ENCODE measurements around the gene B4GALNT3. TPM values are rescaled to one million over a fixed set of nuclear protein-coding genes. Genes with fewer than 3 reads are reported as not detected.

B4GALNT3 gene
- total and polyA plus RNA-seq, 2 of the 13 experiments (the other 11 are each of a cell fraction or from before 2014, with no cell fraction given) = 3.2 to 4.4 TPM

DNA sequence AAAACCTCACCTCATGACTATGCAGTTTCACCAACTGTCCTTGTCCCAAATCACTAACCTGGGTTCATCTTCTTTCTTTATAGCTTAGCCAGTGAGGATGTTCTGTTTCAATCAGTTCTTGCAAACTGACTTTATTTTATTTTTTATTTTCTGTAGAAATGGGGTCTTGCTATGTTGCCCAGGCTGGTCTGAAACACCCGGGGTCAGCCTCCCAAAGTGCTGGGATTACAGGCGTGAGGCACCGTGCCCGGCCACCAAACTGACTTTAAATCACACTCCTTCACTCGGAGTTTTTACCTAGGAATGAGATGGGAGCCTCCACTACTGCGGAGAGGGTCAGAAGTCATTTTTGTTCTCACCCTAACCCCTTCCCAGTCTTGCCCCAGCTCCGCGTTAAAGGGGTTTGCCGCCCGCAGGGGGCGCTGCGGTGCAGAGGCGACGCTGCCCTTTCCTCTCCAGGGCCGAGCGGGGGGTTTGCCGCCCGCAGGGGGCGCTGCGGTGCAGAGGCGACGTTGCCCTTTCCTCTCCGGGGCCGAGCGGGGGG is 7.0 kb upstream of the B4GALNT3 start (continued):
- TF ChIP-seq NCOA1 (CRISPR knock-in tag; IDR thresholded peaks at IDR 0.05) = no peak
- TF ChIP-seq SMAD1 (CRISPR knock-in tag; IDR thresholded peaks at IDR 0.05; ENCODE audit: borderline replicate concordance, low read depth) = no peak
- TF ChIP-seq, protein P1, sequence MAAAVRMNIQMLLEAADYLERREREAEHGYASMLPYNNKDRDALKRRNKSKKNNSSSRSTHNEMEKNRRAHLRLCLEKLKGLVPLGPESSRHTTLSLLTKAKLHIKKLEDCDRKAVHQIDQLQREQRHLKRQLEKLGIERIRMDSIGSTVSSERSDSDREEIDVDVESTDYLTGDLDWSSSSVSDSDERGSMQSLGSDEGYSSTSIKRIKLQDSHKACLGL (CRISPR knock-in tag; IDR thresholded peaks at IDR 0.05) = no peak
- TF ChIP-seq HDAC1 (CRISPR knock-in tag; IDR thresholded peaks at IDR 0.05) = no peak
- TF ChIP-seq HNRNPUL1 (IDR thresholded peaks at IDR 0.05; ENCODE audit: low read depth, low read length) = no peak
- no peak for TF ChIP-seq ZNF570 (CRISPR knock-in tag; IDR thresholded peaks at IDR 0.05; ENCODE audit: borderline replicate concordance)
- no peak for TF ChIP-seq MAZ (IDR thresholded peaks at IDR 0.05; ENCODE audit: borderline replicate concordance, low read depth, low read length)
- TF ChIP-seq MAZ (CRISPR knock-in tag; IDR thresholded peaks at IDR 0.05; ENCODE audit: low read depth) = 0 out of 2 replicates have a peak, but pooled peaks have one; percentile 39
- no peak for TF ChIP-seq CAMTA2 (CRISPR knock-in tag; IDR thresholded peaks at IDR 0.05; ENCODE audit: borderline replicate concordance)
- TF ChIP-seq FOXK1 (CRISPR knock-in tag; IDR thresholded peaks at IDR 0.05; ENCODE audit: borderline replicate concordance, low read depth) = no peak
- TF ChIP-seq, protein P2, sequence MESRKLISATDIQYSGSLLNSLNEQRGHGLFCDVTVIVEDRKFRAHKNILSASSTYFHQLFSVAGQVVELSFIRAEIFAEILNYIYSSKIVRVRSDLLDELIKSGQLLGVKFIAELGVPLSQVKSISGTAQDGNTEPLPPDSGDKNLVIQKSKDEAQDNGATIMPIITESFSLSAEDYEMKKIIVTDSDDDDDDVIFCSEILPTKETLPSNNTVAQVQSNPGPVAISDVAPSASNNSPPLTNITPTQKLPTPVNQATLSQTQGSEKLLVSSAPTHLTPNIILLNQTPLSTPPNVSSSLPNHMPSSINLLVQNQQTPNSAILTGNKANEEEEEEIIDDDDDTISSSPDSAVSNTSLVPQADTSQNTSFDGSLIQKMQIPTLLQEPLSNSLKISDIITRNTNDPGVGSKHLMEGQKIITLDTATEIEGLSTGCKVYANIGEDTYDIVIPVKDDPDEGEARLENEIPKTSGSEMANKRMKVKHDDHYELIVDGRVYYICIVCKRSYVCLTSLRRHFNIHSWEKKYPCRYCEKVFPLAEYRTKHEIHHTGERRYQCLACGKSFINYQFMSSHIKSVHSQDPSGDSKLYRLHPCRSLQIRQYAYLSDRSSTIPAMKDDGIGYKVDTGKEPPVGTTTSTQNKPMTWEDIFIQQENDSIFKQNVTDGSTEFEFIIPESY (CRISPR knock-in tag; IDR thresholded peaks at IDR 0.05) = peak; percentile 23; the same call in 1 of the 2 replicates
- TF ChIP-seq MEIS2 (CRISPR knock-in tag; IDR thresholded peaks at IDR 0.05) = no peak
- TF ChIP-seq EED (CRISPR knock-in tag; IDR thresholded peaks at IDR 0.05) = no peak
- no peak for TF ChIP-seq THAP8 (CRISPR knock-in tag; IDR thresholded peaks at IDR 0.05; ENCODE audit: borderline replicate concordance)
- no peak for TF ChIP-seq ELF3 (CRISPR knock-in tag; IDR thresholded peaks at IDR 0.05)
- no peak for TF ChIP-seq HHEX (CRISPR knock-in tag; IDR thresholded peaks at IDR 0.05)
- TF ChIP-seq KDM2A (CRISPR knock-in tag; IDR thresholded peaks at IDR 0.05; ENCODE audit: borderline replicate concordance, low read depth) = peak; percentile 49; the same call in 1 of the 2 replicates
- no peak for TF ChIP-seq NR2C2 (CRISPR knock-in tag; IDR thresholded peaks at IDR 0.05; ENCODE audit: borderline replicate concordance)
- TF ChIP-seq ZNF121 (CRISPR knock-in tag; IDR thresholded peaks at IDR 0.05) = peak; percentile 54; the same call in 1 of the 2 replicates
- TF ChIP-seq, protein P3, sequence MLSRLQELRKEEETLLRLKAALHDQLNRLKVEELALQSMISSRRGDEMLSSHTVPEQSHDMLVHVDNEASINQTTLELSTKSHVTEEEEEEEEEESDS (CRISPR knock-in tag; IDR thresholded peaks at IDR 0.05; ENCODE audit: borderline replicate concordance) = no peak
- TF ChIP-seq, protein P4, sequence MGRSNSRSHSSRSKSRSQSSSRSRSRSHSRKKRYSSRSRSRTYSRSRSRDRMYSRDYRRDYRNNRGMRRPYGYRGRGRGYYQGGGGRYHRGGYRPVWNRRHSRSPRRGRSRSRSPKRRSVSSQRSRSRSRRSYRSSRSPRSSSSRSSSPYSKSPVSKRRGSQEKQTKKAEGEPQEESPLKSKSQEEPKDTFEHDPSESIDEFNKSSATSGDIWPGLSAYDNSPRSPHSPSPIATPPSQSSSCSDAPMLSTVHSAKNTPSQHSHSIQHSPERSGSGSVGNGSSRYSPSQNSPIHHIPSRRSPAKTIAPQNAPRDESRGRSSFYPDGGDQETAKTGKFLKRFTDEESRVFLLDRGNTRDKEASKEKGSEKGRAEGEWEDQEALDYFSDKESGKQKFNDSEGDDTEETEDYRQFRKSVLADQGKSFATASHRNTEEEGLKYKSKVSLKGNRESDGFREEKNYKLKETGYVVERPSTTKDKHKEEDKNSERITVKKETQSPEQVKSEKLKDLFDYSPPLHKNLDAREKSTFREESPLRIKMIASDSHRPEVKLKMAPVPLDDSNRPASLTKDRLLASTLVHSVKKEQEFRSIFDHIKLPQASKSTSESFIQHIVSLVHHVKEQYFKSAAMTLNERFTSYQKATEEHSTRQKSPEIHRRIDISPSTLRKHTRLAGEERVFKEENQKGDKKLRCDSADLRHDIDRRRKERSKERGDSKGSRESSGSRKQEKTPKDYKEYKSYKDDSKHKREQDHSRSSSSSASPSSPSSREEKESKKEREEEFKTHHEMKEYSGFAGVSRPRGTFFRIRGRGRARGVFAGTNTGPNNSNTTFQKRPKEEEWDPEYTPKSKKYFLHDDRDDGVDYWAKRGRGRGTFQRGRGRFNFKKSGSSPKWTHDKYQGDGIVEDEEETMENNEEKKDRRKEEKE (IDR thresholded peaks at IDR 0.05) = no peak
- no peak for TF ChIP-seq CENPT (CRISPR knock-in tag; IDR thresholded peaks at IDR 0.05; ENCODE audit: low read depth)
- peak; percentile 56; the same call in 1 of the 2 replicates for TF ChIP-seq GABPB1 (CRISPR knock-in tag; IDR thresholded peaks at IDR 0.05)
- TF ChIP-seq TBX3 (IDR thresholded peaks at IDR 0.05; ENCODE audit: borderline replicate concordance) = no peak
- TF ChIP-seq SKI (IDR thresholded peaks at IDR 0.05; ENCODE audit: partially characterized antibody) = no peak
- no peak for TF ChIP-seq TEAD3 (CRISPR knock-in tag; optimal IDR thresholded peaks at IDR 0.05; ENCODE audit: borderline replicate concordance)
